Thyroid gland (tissue), 4 donors: ENCODE data around the gene MRPS10. TPM values are rescaled to one million over a fixed set of nuclear protein-coding genes. Genes with fewer than 3 reads are reported as not detected.
"Not testable (repeated sequence)": the region's sequence is repeated elsewhere in the genome, so short reads cannot be mapped to it uniquely, and the experiment has no call there.

Source experiments
- DNase-seq, 2 donors: peaks; one replicate each; pipeline ENCODE4 v3.0.0-alpha.2; 2019
- H3K27ac ChIP-seq, 3 donors: fragments of 200-600 bp; sonication (generic); 1 replicate in 2 of 3; 2 replicates in 1 of 3; pipeline ENCODE4 v1.5.1; 2016 to 2019; ENCODE audit warnings: mild to moderate bottlenecking in 1 of 3, moderate library complexity in 1 of 3
- H3K27me3 ChIP-seq: fragments of 200-600 bp; sonication (generic); one replicate; pipeline ENCODE4 v1.5.1; 2019
- H3K36me3 ChIP-seq, 2 donors: fragments of 200-600 bp; sonication (generic); one replicate each; pipeline ENCODE4 v1.5.1; 2016 to 2019
- H3K4me1 ChIP-seq, 2 donors: fragments of 200-600 bp; sonication (generic); one replicate each; pipeline ENCODE4 v1.5.1; 2017 to 2019
- H3K4me3 ChIP-seq, 3 donors: fragments of 200-600 bp; sonication (generic); replicated peaks in 1 of 3; 1 replicate in 2 of 3; 2 replicates in 1 of 3; pipeline ENCODE4 v1.5.1; 2016; ENCODE audit warnings: mild to moderate bottlenecking in 1 of 3
- H3K9me3 ChIP-seq: fragments of 200-600 bp; sonication (generic); one replicate; pipeline ENCODE4 v1.5.1; 2017
- CTCF ChIP-seq, 6 experiments: fragments of 200-600 bp in 3 of 6; fragments of 450-650 bp in 3 of 6; sonication (generic) in 3 of 6; IDR thresholded peaks; one replicate each; pipeline ENCODE4 v1.5.1; 2016 to 2019; ENCODE audit warnings: antibody characterized with exemption in 6 of 6, mild to moderate bottlenecking in 2 of 6, inconsistent platforms in 1 of 6, moderate library complexity in 1 of 6
- POLR2A ChIP-seq, 2 donors: fragments of 450-650 bp; IDR thresholded peaks; one replicate each; pipeline ENCODE4 v1.6.1; 2017; ENCODE audit warnings: antibody characterized with exemption in 2 of 2, mild to moderate bottlenecking in 2 of 2, moderate library complexity in 1 of 2
- WGBS, 2 donors: methylation state at CpG; one replicate each; pipeline ENCODE4 v1.1.5; 2017; 5-methylcytosine and 5-hydroxymethylcytosine counted together
- intact Hi-C: fragments of 100-400 bp; cut with DNase I; formaldehyde crosslinking; loops from one replicate; pipeline ENCODE4 v1.15.1; 2023
- total RNA-seq, 4 donors: library from RNA; depleted of rRNA; stranded (reverse); fragments of >200 nt; gene quantifications; one replicate each; pipeline ENCODE4 v1.2.3, GENCODE V29; 2016

The MRPS10 gene
- total RNA-seq, 4 donors from 2014 or later = 35.2 to 42.5 (median 36.9) TPM

- no peak overlapping the region for H3K27ac ChIP-seq
- peaks cover 44 to 46% of the 10 kb centered on the region in 2 donors for H3K36me3 ChIP-seq
- no peaks in the 10 kb centered on the region for H3K27me3 ChIP-seq
- no peak overlapping the region for H3K4me3 ChIP-seq
- DNase-seq = no peak
- TF ChIP-seq POLR2A (IDR thresholded peaks at IDR 0.05) (no peak), CTCF (IDR thresholded peaks at IDR 0.05) (no peak)
- H3K4me1 ChIP-seq = peaks cover 7 to 15% of the 10 kb centered on the region in 2 donors
- 75 to 77% methylated on average over 3 of the region's 3 CpGs for WGBS, 2 donors
- intact Hi-C loops = loop anchor here (5.0 to 10.0 kb wide), 3 partner anchors 45 to 428 kb away; partner anchors contain the start of genes PRICKLE4 and TOMM6
- H3K9me3 ChIP-seq = no peaks in the 10 kb centered on the region
These were observed 5.2 kb downstream of the MRPS10 start for GRCh38 chr6:42212442-42212841.

GRCh38 chr6:42211726-42212125, 5.9 kb downstream of the MRPS10 start:
- Histone ChIP-seq H3K9me3 (no peaks in the 10 kb centered on the region), H3K4me1 (peaks cover 5 to 9% of the 10 kb centered on the region in 2 donors), H3K27me3 (no peaks in the 10 kb centered on the region), H3K4me3 (no peak overlapping the region), H3K36me3 (peaks cover 44 to 46% of the 10 kb centered on the region in 2 donors), H3K27ac (no peak overlapping the region)
- intact Hi-C loops = loop anchor here (5.0 to 10.0 kb wide), 3 partner anchors 44 to 427 kb away; partner anchors contain the start of genes PRICKLE4 and TOMM6
- WGBS, 2 donors = 93 to 98% methylated on average over 6 of the region's 6 CpGs
- TF ChIP-seq POLR2A (IDR thresholded peaks at IDR 0.05) (no peak), CTCF (IDR thresholded peaks at IDR 0.05) (no peak)
- no peak for DNase-seq

- no peaks in the 10 kb centered on the region for H3K27me3 ChIP-seq
- peaks cover 0 to 6% of the 10 kb centered on the region in 2 donors for H3K4me1 ChIP-seq
- TF ChIP-seq CTCF (IDR thresholded peaks at IDR 0.05) = no peak
- TF ChIP-seq POLR2A (IDR thresholded peaks at IDR 0.05) = no peak
- no peak overlapping the region for H3K4me3 ChIP-seq
- H3K27ac ChIP-seq = peak overlapping the region in 1 of 3 donors; percentile 7
- H3K9me3 ChIP-seq = no peaks in the 10 kb centered on the region
- H3K36me3 ChIP-seq = peaks cover 46 to 49% of the 10 kb centered on the region in 2 donors
- no peak for DNase-seq
- 93% methylated on average over 1 of the region's 1 CpG for WGBS, 2 donors
- intact Hi-C loops = loop anchor here (5.0 to 10.0 kb wide), 3 partner anchors 43 to 426 kb away; partner anchors contain the start of genes PRICKLE4 and TOMM6
These were observed 7.1 kb downstream of the MRPS10 start for GRCh38 chr6:42210551-42210950.

- 88 to 96% methylated on average over 2 of the region's 2 CpGs for WGBS, 2 donors
- DNase-seq, intact Hi-C loops, H3K27ac ChIP-seq, H3K9me3 ChIP-seq, H3K4me3 ChIP-seq, H3K4me1 ChIP-seq, H3K27me3 ChIP-seq: not testable (repeated sequence)
- peaks cover 37 to 41% of the 10 kb centered on the region in 2 donors for H3K36me3 ChIP-seq
These were observed 10.1 kb downstream of the MRPS10 start for GRCh38 chr6:42207559-42207958.

- intact Hi-C loops = no loop called here
- peaks cover 18 to 24% of the 10 kb centered on the region in 2 donors for H3K36me3 ChIP-seq
- 96 to 98% methylated on average over 4 of the region's 4 CpGs for WGBS, 2 donors
These were observed 12.8 kb downstream of the MRPS10 start for GRCh38 chr6:42204768-42205282.

More at GRCh38 chr6:42204768-42205282, 12.8 kb downstream of the MRPS10 start:
- TF ChIP-seq CTCF (IDR thresholded peaks at IDR 0.05) (no peak), POLR2A (IDR thresholded peaks at IDR 0.05) (no peak)
- H3K27ac ChIP-seq = no peak overlapping the region
- H3K27me3 ChIP-seq = no peaks in the 10 kb centered on the region
- H3K4me3 ChIP-seq = no peak overlapping the region
- peaks cover 0 to 7% of the 10 kb centered on the region in 2 donors for H3K4me1 ChIP-seq
- H3K9me3 ChIP-seq = no peaks in the 10 kb centered on the region
- no peak for DNase-seq
